Esophagus muscularis mucosa (tissue), 3 donors: ENCODE data around the gene SLC45A3.

Experiments
- POLR2A ChIP-seq: fragments of 450-650 bp; IDR thresholded peaks from one replicate; pipeline ENCODE4 v1.6.1; 2017; ENCODE audit warnings: antibody characterized with exemption, moderate library complexity, mild to moderate bottlenecking, low read depth
- TF ChIP-seq, protein P1 (sequence below), 3 experiments: fragments of 200-600 bp in 2 of 3; fragments of 450-650 bp in 1 of 3; sonication (generic) in 2 of 3; IDR thresholded peaks; one replicate each; pipeline ENCODE4 v1.5.1; 2017 to 2019; ENCODE audit warnings: antibody characterized with exemption in 3 of 3, mild to moderate bottlenecking in 2 of 3, moderate library complexity in 1 of 3

- TF ChIP-seq, protein P1, sequence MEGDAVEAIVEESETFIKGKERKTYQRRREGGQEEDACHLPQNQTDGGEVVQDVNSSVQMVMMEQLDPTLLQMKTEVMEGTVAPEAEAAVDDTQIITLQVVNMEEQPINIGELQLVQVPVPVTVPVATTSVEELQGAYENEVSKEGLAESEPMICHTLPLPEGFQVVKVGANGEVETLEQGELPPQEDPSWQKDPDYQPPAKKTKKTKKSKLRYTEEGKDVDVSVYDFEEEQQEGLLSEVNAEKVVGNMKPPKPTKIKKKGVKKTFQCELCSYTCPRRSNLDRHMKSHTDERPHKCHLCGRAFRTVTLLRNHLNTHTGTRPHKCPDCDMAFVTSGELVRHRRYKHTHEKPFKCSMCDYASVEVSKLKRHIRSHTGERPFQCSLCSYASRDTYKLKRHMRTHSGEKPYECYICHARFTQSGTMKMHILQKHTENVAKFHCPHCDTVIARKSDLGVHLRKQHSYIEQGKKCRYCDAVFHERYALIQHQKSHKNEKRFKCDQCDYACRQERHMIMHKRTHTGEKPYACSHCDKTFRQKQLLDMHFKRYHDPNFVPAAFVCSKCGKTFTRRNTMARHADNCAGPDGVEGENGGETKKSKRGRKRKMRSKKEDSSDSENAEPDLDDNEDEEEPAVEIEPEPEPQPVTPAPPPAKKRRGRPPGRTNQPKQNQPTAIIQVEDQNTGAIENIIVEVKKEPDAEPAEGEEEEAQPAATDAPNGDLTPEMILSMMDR (IDR thresholded peaks at IDR 0.05): no peak
- no peak for TF ChIP-seq POLR2A
Observed at GRCh38 chr1:205714190-205714905, 34.0 kb upstream of the SLC45A3 start.
